Small intestine (tissue), 16 donors: Measurements from ENCODE around the gene SLC5A9. TPM values are rescaled to one million over a fixed set of nuclear protein-coding genes. Genes with fewer than 3 reads are reported as not detected.

ENCODE experiments used
- DNase-seq, 2 donors: peaks; one replicate each; pipeline versions ENCODE4 v3.0.0 to v3.0.0-alpha.2; 2013
- FAIRE-seq: peaks from 2 replicates; lab custom pipeline; 2012; peaks lifted over from hg19 to GRCh38; lab: Jason Lieb, UNC
- H3K27ac ChIP-seq, 3 donors: one replicate each; pipeline ENCODE4 v1.5.1; 2013; ENCODE audit warnings: low read length in 2 of 3, mild to moderate bottlenecking in 2 of 3, control low read depth in 1 of 3, inconsistent platforms in 1 of 3, low read depth in 1 of 3, moderate library complexity in 1 of 3
- H3K27me3 ChIP-seq, 3 donors: one replicate each; pipeline ENCODE4 v1.6.1; 2013; ENCODE audit warnings: low read length in 3 of 3, inconsistent platforms in 1 of 3; ENCODE audit not compliant: control insufficient read depth in 3 of 3, insufficient read depth in 3 of 3
- H3K36me3 ChIP-seq, 3 donors: one replicate each; pipeline ENCODE4 v1.6.1; 2013; ENCODE audit warnings: low read length in 3 of 3, inconsistent platforms in 1 of 3, low read depth in 1 of 3, mild to moderate bottlenecking in 1 of 3, moderate library complexity in 1 of 3; ENCODE audit not compliant: control insufficient read depth in 3 of 3, insufficient read depth in 2 of 3
- H3K4me1 ChIP-seq, 3 donors: one replicate each; pipeline ENCODE4 v1.6.1; 2013; ENCODE audit warnings: low read length in 2 of 3, inconsistent platforms in 1 of 3, low read depth in 1 of 3, mild to moderate bottlenecking in 1 of 3, moderate library complexity in 1 of 3; ENCODE audit not compliant: control insufficient read depth in 3 of 3, insufficient read depth in 2 of 3
- H3K4me3 ChIP-seq, 3 donors: one replicate each; pipeline ENCODE4 v1.5.1; 2013; ENCODE audit warnings: low read length in 3 of 3, control low read depth in 1 of 3, inconsistent platforms in 1 of 3, low read depth in 1 of 3, mild to moderate bottlenecking in 1 of 3, moderate library complexity in 1 of 3
- H3K9me3 ChIP-seq, 2 donors: one replicate each; pipeline ENCODE4 v1.6.1; 2013; ENCODE audit warnings: low read depth in 1 of 2, low read length in 1 of 2; ENCODE audit not compliant: control insufficient read depth in 2 of 2, insufficient read depth in 1 of 2
- WGBS, 3 donors: extraction: QIAGEN DNeasy Blood & Tissue Kit; methylation state at CpG; one replicate each; pipeline ENCODE4 v1.1.7; 2013; 5-methylcytosine and 5-hydroxymethylcytosine counted together
- long read RNA-seq, 10 donors: transcript quantifications; one replicate each; lab custom pipeline, GENCODE V29; 2026
- polyA plus RNA-seq, 4 donors: library from polyadenylated mRNA; stranded (reverse) in 3 of 4; unstranded in 1 of 4; fragments of 200-250 nt in 3 of 4; fragments of 120-200 nt in 1 of 4; gene quantifications; one replicate each; pipeline versions ENCODE4 v1.2.1 to v1.2.3, GENCODE V29; 2013
- donor health status: healthy with polysubstance abuse.
- donor health status: control.
- donor health status: control.
- donor health status: Bipolar disorder and iron deficiency.
- donor health status: healthy.

The SLC5A9 gene
- 100 to 1,000 TPM in 3 of 4 donors, 10 to 100 TPM in 1; 22.3 to 372 (median 165) TPM for polyA plus RNA-seq
- long read RNA-seq, donor 1, result 0 reads
- long read RNA-seq, donor 2, partial matches to known transcripts, result 0 of 3 reads
- long read RNA-seq, donor 2, other reads (novel, unspliced or antisense), result 0 of 3 reads
- long read RNA-seq, donor 3, partial matches to known transcripts, result 0 of 2 reads
- long read RNA-seq, donor 3, other reads (novel, unspliced or antisense), result 0 of 2 reads
- long read RNA-seq, donor 4, result 0 reads
- long read RNA-seq, donor 5, partial matches to known transcripts, result 16 of 16 reads
- long read RNA-seq, donor 5, other reads (novel, unspliced or antisense), result 0 of 16 reads
- long read RNA-seq, donor 6, partial matches to known transcripts, result 24 of 25 reads
- long read RNA-seq, donor 6, other reads (novel, unspliced or antisense), result 0 of 25 reads
- long read RNA-seq, donor 7, result 0 reads
- long read RNA-seq, donor 8, result 0 reads
- long read RNA-seq, donor 9, partial matches to known transcripts, result 6 of 7 reads
- long read RNA-seq, donor 9, other reads (novel, unspliced or antisense), result 0 of 7 reads
- long read RNA-seq, donor 10, partial matches to known transcripts, result 0 of 2 reads
- long read RNA-seq, donor 10, other reads (novel, unspliced or antisense), result 0 of 2 reads

- H3K4me1 ChIP-seq, result peaks cover 0 to 42% (median 5%) of the 10 kb centered on the region in 3 donors
- no peaks in the 10 kb centered on the region for H3K27me3 ChIP-seq
- WGBS, 3 donors, result 40 to 70% (median 59%) methylated on average over 8 of the region's 8 CpGs
- peaks cover 0 to 25% (median 0%) of the 10 kb centered on the region in 3 donors for H3K36me3 ChIP-seq
- peak within 1 kb of the TSS; percentile 81 to 98 (median 96) for H3K27ac ChIP-seq
- no peaks in the 10 kb centered on the region for H3K9me3 ChIP-seq
- FAIRE-seq (no peak), DNase-seq (peak; percentile 86 to 92)
- H3K4me3 ChIP-seq, result peak within 1 kb of the TSS in 2 of 3 donors; percentile 50 to 58
Observed at GRCh38 chr1:48222501-48223242, at the start of gene SLC5A9. Gene SLC5A9, plus strand, starts transcription at chr1:48222716. Its CDS starts 21 bp downstream, at chr1:48222737.

- Histone ChIP-seq H3K9me3 (no peaks in the 10 kb centered on the region), H3K27me3 (no peaks in the 10 kb centered on the region), H3K4me3 (no peak overlapping the region)
Observed at GRCh38 chr1:48175116-48175515, 47.4 kb upstream of the SLC5A9 start.

GRCh38 chr1:48177257-48177656, 45.3 kb upstream of the SLC5A9 start:
- H3K27ac ChIP-seq, result no peak overlapping the region
- peaks cover 0 to 2% (median 0%) of the 10 kb centered on the region in 3 donors for H3K27me3 ChIP-seq
- FAIRE-seq (no peak), DNase-seq (no peak)
- no peaks in the 10 kb centered on the region for H3K4me1 ChIP-seq
- H3K4me3 ChIP-seq, result no peak overlapping the region
- H3K9me3 ChIP-seq, result no peaks in the 10 kb centered on the region
- 20 to 47% (median 41%) methylated on average over 4 of the region's 4 CpGs for WGBS, 3 donors
- H3K36me3 ChIP-seq, result no peaks in the 10 kb centered on the region

More at GRCh38 chr1:48175116-48175515, 47.4 kb upstream of the SLC5A9 start:
- no peak for FAIRE-seq
- Histone ChIP-seq H3K36me3 (no peaks in the 10 kb centered on the region), H3K4me1 (no peaks in the 10 kb centered on the region), H3K27ac (no peak overlapping the region)
- DNase-seq, result no peak

GRCh38 chr1:48181669-48182367, 40.7 kb upstream of the SLC5A9 start:
- peaks cover 0 to 2% (median 0%) of the 10 kb centered on the region in 3 donors for H3K27me3 ChIP-seq
- no peak overlapping the region for H3K4me3 ChIP-seq
- no peak for DNase-seq
- peaks cover 0 to 2% (median 2%) of the 10 kb centered on the region in 3 donors for H3K4me1 ChIP-seq
- H3K9me3 ChIP-seq, result peaks cover 0 to 5% of the 10 kb centered on the region in 2 donors
- no peaks in the 10 kb centered on the region for H3K36me3 ChIP-seq
- FAIRE-seq, result no peak
- H3K27ac ChIP-seq, result no peak overlapping the region
- 81 to 93% (median 90%) methylated on average over 5 of the region's 5 CpGs for WGBS, 3 donors

GRCh38 chr1:48182439-48182838, 40.1 kb upstream of the SLC5A9 start:
- 66 to 84% (median 76%) methylated on average over 2 of the region's 2 CpGs for WGBS, 3 donors
- FAIRE-seq, result no peak
- no peak overlapping the region for H3K27ac ChIP-seq
- peaks cover 0 to 2% (median 0%) of the 10 kb centered on the region in 3 donors for H3K27me3 ChIP-seq
- H3K36me3 ChIP-seq, result no peaks in the 10 kb centered on the region
- peaks cover 0 to 2% (median 2%) of the 10 kb centered on the region in 3 donors for H3K4me1 ChIP-seq
- peaks cover 0 to 9% of the 10 kb centered on the region in 2 donors for H3K9me3 ChIP-seq
- H3K4me3 ChIP-seq, result no peak overlapping the region
- peak in 1 of 2 donors; percentile 19 for DNase-seq

GRCh38 chr1:48186306-48186839, 36.1 kb upstream of the SLC5A9 start:
- DNase-seq (peak in 1 of 2 donors; percentile 83), FAIRE-seq (no peak)
- Histone ChIP-seq H3K4me3 (no peak overlapping the region), H3K9me3 (peaks cover 0 to 26% of the 10 kb centered on the region in 2 donors), H3K27me3 (peaks cover 0 to 12% (median under 1%) of the 10 kb centered on the region in 3 donors), H3K36me3 (no peaks in the 10 kb centered on the region), H3K27ac (no peak overlapping the region), H3K4me1 (peaks cover 2 to 5% (median 2%) of the 10 kb centered on the region in 3 donors)
- WGBS, 3 donors, result 14 to 33% (median 27%) methylated on average over 3 of the region's 3 CpGs

- peaks cover 2 to 5% (median 2%) of the 10 kb centered on the region in 3 donors for H3K4me1 ChIP-seq
- FAIRE-seq (no peak), DNase-seq (no peak)
- peaks cover 0 to 12% (median 0%) of the 10 kb centered on the region in 3 donors for H3K27me3 ChIP-seq
- no peak overlapping the region for H3K4me3 ChIP-seq
- no peaks in the 10 kb centered on the region for H3K36me3 ChIP-seq
- H3K27ac ChIP-seq, result no peak overlapping the region
- peaks cover 0 to 26% of the 10 kb centered on the region in 2 donors for H3K9me3 ChIP-seq
Observed at GRCh38 chr1:48187969-48188563, 34.5 kb upstream of the SLC5A9 start.
